H9 (cell line): Measurements from ENCODE around the gene CALN1. TPM values are rescaled to one million over a fixed set of nuclear protein-coding genes. Genes with fewer than 3 reads are reported as not detected.

Experiments
- DNase-seq: peaks from one replicate; pipeline ENCODE4 v3.0.0-alpha.2; 2017
- H2AFZ ChIP-seq: one replicate; pipeline ENCODE4 v1.6.1; 2013; ENCODE audit warnings: mild to moderate bottlenecking, low read length, control low read depth, moderate library complexity
- H2AK5ac ChIP-seq: 2 replicates; pipeline ENCODE4 v1.6.1; 2013; ENCODE audit warnings: low read length, control low read depth, mixed read lengths; ENCODE audit not compliant: insufficient read length
- H2BK120ac ChIP-seq: one replicate; pipeline ENCODE4 v1.6.1; 2013; ENCODE audit warnings: low read depth, mild to moderate bottlenecking, low read length, control low read depth, inconsistent platforms; ENCODE audit not compliant: poor library complexity, severe bottlenecking
- H2BK12ac ChIP-seq: 2 replicates; pipeline ENCODE4 v1.6.1; 2013; ENCODE audit warnings: low read length, control low read depth, mixed read lengths, low read depth; ENCODE audit not compliant: insufficient read length
- H2BK15ac ChIP-seq: 2 replicates; pipeline ENCODE4 v1.6.1; 2013; ENCODE audit warnings: low read depth, low read length, control low read depth
- H2BK20ac ChIP-seq: one replicate; pipeline ENCODE4 v1.6.1; 2013; ENCODE audit warnings: low read depth, mild to moderate bottlenecking, low read length, control low read depth, inconsistent platforms; ENCODE audit not compliant: poor library complexity, severe bottlenecking
- H2BK5ac ChIP-seq: 2 replicates; pipeline ENCODE4 v1.6.1; 2013; ENCODE audit warnings: low read length, control low read depth, mixed read lengths; ENCODE audit not compliant: insufficient read length
- H3K14ac ChIP-seq: 2 replicates; pipeline ENCODE4 v1.6.1; 2013; ENCODE audit warnings: low read length, control low read depth; ENCODE audit not compliant: insufficient read depth
- H3K18ac ChIP-seq: 2 replicates; pipeline ENCODE4 v1.6.1; 2013; ENCODE audit warnings: low read depth, mild to moderate bottlenecking, mixed read lengths, low read length, control low read depth; ENCODE audit not compliant: insufficient read length
- H3K23ac ChIP-seq: 2 replicates; pipeline ENCODE4 v1.6.1; 2013; ENCODE audit warnings: low read length, control low read depth, mixed read lengths, low read depth; ENCODE audit not compliant: insufficient read length
- H3K23me2 ChIP-seq: 2 replicates; pipeline ENCODE4 v1.6.1; 2013; ENCODE audit warnings: low read depth, mild to moderate bottlenecking, mixed read lengths, low read length, control low read depth; ENCODE audit not compliant: insufficient read length, poor library complexity, severe bottlenecking
- H3K27ac ChIP-seq: 2 replicates; pipeline ENCODE4 v1.5.1; 2013; ENCODE audit warnings: low read length, control low read depth, mixed read lengths, low read depth; ENCODE audit not compliant: insufficient read length
- H3K27me3 ChIP-seq: 2 replicates; pipeline ENCODE4 v1.6.1; 2013; ENCODE audit warnings: low read length, control low read depth, inconsistent platforms; ENCODE audit not compliant: insufficient read depth
- H3K4ac ChIP-seq: 2 replicates; pipeline ENCODE4 v1.6.1; 2013; ENCODE audit warnings: low read depth, mild to moderate bottlenecking, control low read depth, inconsistent platforms, low read length, moderate library complexity
- H3K4me1 ChIP-seq: 2 replicates; pipeline ENCODE4 v1.6.1; 2013; ENCODE audit warnings: low read length, control low read depth, inconsistent platforms; ENCODE audit not compliant: insufficient read depth
- H3K4me2 ChIP-seq: 2 replicates; pipeline ENCODE4 v1.6.1; 2013; ENCODE audit warnings: low read length, control low read depth, mixed read lengths; ENCODE audit not compliant: insufficient read length, insufficient read depth
- H3K56ac ChIP-seq: 2 replicates; pipeline ENCODE4 v1.6.1; 2013; ENCODE audit warnings: low read depth, mild to moderate bottlenecking, mixed read lengths, low read length, control low read depth; ENCODE audit not compliant: insufficient read length
- H3K79me1 ChIP-seq: 2 replicates; pipeline ENCODE4 v1.6.1; 2013; ENCODE audit warnings: low read depth, mild to moderate bottlenecking, moderate library complexity, low read length, control low read depth, inconsistent platforms; ENCODE audit not compliant: insufficient read depth, poor library complexity, severe bottlenecking
- H3K79me2 ChIP-seq: 2 replicates; pipeline ENCODE4 v1.6.1; 2013; ENCODE audit warnings: low read length, control low read depth, inconsistent platforms; ENCODE audit not compliant: insufficient read depth
- H3K9ac ChIP-seq: 2 replicates; pipeline ENCODE4 v1.6.1; 2013; ENCODE audit warnings: low read length, control low read depth, mixed read lengths; ENCODE audit not compliant: insufficient read length; ENCODE audit errors: extremely low read depth
- H3K9me3 ChIP-seq: one replicate; pipeline ENCODE4 v1.6.1; 2013; ENCODE audit warnings: low read depth, low read length, inconsistent platforms; ENCODE audit not compliant: control insufficient read depth
- H3T11ph ChIP-seq: one replicate; pipeline ENCODE4 v1.6.1; 2013; ENCODE audit warnings: mild to moderate bottlenecking, low read length, control low read depth, inconsistent platforms
- H4K20me1 ChIP-seq: one replicate; pipeline ENCODE4 v1.6.1; 2013; ENCODE audit not compliant: control insufficient read depth, insufficient read length, insufficient read depth
- H4K5ac ChIP-seq: 2 replicates; pipeline ENCODE4 v1.6.1; 2013; ENCODE audit warnings: low read depth, mild to moderate bottlenecking, mixed read lengths, low read length, control low read depth; ENCODE audit not compliant: insufficient read length
- H4K8ac ChIP-seq: replicated peaks from 2 replicates; pipeline ENCODE4 v1.6.1; 2013; ENCODE audit warnings: low read length, control low read depth, mixed read lengths, low read depth; ENCODE audit not compliant: insufficient read length
- H4K91ac ChIP-seq: 2 replicates; pipeline ENCODE4 v1.6.1; 2013; ENCODE audit warnings: low read depth, mild to moderate bottlenecking, moderate library complexity, mixed read lengths, low read length, control low read depth; ENCODE audit not compliant: insufficient read length
- H3K27ac Mint-ChIP-seq, 3 experiments: 2 replicates in 2 of 3; 3 replicates in 1 of 3; pipeline ENCODE4 v1.8.0; 2020 to 2021; ENCODE audit warnings: mixed read lengths in 3 of 3, mild to moderate bottlenecking in 1 of 3, moderate library complexity in 1 of 3
- H3K27me3 Mint-ChIP-seq: 2 replicates; pipeline ENCODE4 v1.8.0; 2021; ENCODE audit warnings: low read depth, mild to moderate bottlenecking, moderate library complexity, mixed read lengths
- H3K36me3 Mint-ChIP-seq, 3 experiments: 2 replicates in 2 of 3; 3 replicates in 1 of 3; pipeline ENCODE4 v1.8.0; 2020 to 2021; ENCODE audit warnings: low read depth in 3 of 3, mixed read lengths in 3 of 3; ENCODE audit not compliant: insufficient read depth in 1 of 3
- H3K4me1 Mint-ChIP-seq, 2 experiments: 2 replicates each; pipeline ENCODE4 v1.8.0; 2020; ENCODE audit warnings: mixed read lengths in 2 of 2
- H3K4me3 Mint-ChIP-seq, 2 experiments: 2 replicates in 1 of 2; 3 replicates in 1 of 2; pipeline ENCODE4 v1.8.0; 2020 to 2021; ENCODE audit warnings: mild to moderate bottlenecking in 2 of 2, mixed read lengths in 2 of 2, moderate library complexity in 1 of 2
- H3K9me3 Mint-ChIP-seq, 2 experiments: 2 replicates in 1 of 2; 3 replicates in 1 of 2; pipeline ENCODE4 v1.8.0; 2020; ENCODE audit warnings: mild to moderate bottlenecking in 2 of 2, mixed read lengths in 2 of 2, moderate library complexity in 1 of 2
- CTCF ChIP-seq: fragments of 200-600 bp; sonication (generic); conservative IDR thresholded peaks from 3 replicates; pipeline ENCODE4 v1.8.0; 2021; ENCODE audit warnings: antibody characterized with exemption, mild to moderate bottlenecking
- WGBS: extraction: QIAGEN DNeasy Blood & Tissue Kit; methylation state at CpG from one replicate; pipeline ENCODE4 v1.1.7; 2013; ENCODE audit warnings: missing lambda C conversion rate, low lambda C conversion rate, mixed read lengths; ENCODE audit not compliant: insufficient read length; ENCODE audit errors: extremely low coverage; 5-methylcytosine and 5-hydroxymethylcytosine counted together
- total RNA-seq: library from RNA; stranded (reverse); gene quantifications from 2 replicates; pipeline ENCODE4 v1.2.1, GENCODE V29; 2021

CALN1 gene
- total RNA-seq, 1 experiment from 2014 or later, result 2.8 TPM

- no peaks in the 10 kb centered on the region for H3K79me1 ChIP-seq
- no peak overlapping the region for H2AK5ac ChIP-seq
- no peak overlapping the region for H3K4me2 ChIP-seq
- H3K23ac ChIP-seq, result no peak overlapping the region
- no peaks in the 10 kb centered on the region for H3K9me3 ChIP-seq
- no peak overlapping the region for H3K4ac ChIP-seq
- no peak overlapping the region for H2BK12ac ChIP-seq
- Mint-ChIP-seq H3K4me1 (0 out of 4 replicates have a peak, but pooled peaks cover 0 to 3% of the 10 kb centered on the region in 2 experiments), H3K9me3 (peaks cover 0 to 5% of the 10 kb centered on the region in 2 experiments; a peak in 3 of 5 replicates), H3K4me3 (no peak overlapping the region), H3K36me3 (no peaks in the 10 kb centered on the region), H3K27me3 (peaks cover 2% of the 10 kb centered on the region), H3K27ac (no peak overlapping the region)
- no peaks in the 10 kb centered on the region for H4K20me1 ChIP-seq
- WGBS, result no CpG with 5 or more reads among the region's 11 CpGs
- no peak overlapping the region for H4K91ac ChIP-seq
- no peaks in the 10 kb centered on the region for H3K4me1 ChIP-seq
- H3K27ac ChIP-seq, result no peak overlapping the region
- H2BK5ac ChIP-seq, result no peak overlapping the region
- no peak for TF ChIP-seq CTCF
- no peaks in the 10 kb centered on the region; the same call in 1 of the 2 replicates for H3K79me2 ChIP-seq
- H3K14ac ChIP-seq, result no peak overlapping the region
- H3T11ph ChIP-seq, result no peak overlapping the region
- no peak overlapping the region for H2BK120ac ChIP-seq
- H3K9ac ChIP-seq, result no peak overlapping the region
- H3K18ac ChIP-seq, result no peak overlapping the region
- H4K8ac ChIP-seq, result no peak overlapping the region
- no peak overlapping the region for H3K56ac ChIP-seq
- no peak overlapping the region for H4K5ac ChIP-seq
- no peaks in the 10 kb centered on the region for H3K23me2 ChIP-seq
- no peak overlapping the region for H2BK15ac ChIP-seq
- no peak overlapping the region for H2AFZ ChIP-seq
- H3K27me3 ChIP-seq, result no peaks in the 10 kb centered on the region
- no peak overlapping the region for H2BK20ac ChIP-seq
- no peak for DNase-seq
Measured at GRCh38 chr7:72415586-72415985, 3.4 kb upstream of the CALN1 start.
